HCT116 (cell line): ENCODE data around the gene HEATR5A.

ENCODE experiments used
- CEBPB ChIP-seq: IDR thresholded peaks from 2 replicates; pipeline ENCODE4 v1.6.1; 2012; ENCODE audit warnings: low read depth
- EZH2 ChIP-seq: fragments of 200-600 bp; sonication (generic); IDR thresholded peaks from 2 replicates; pipeline ENCODE4 v1.6.1; 2017; ENCODE audit warnings: antibody characterized with exemption, mixed run types
- EZH2phosphoT487 ChIP-seq: fragments of 200-600 bp; IDR thresholded peaks from 2 replicates; pipeline ENCODE4 v1.6.1; 2018; ENCODE audit warnings: antibody characterized with exemption, borderline replicate concordance
- FOSL1 ChIP-seq: IDR thresholded peaks from 2 replicates; pipeline ENCODE4 v1.6.1; 2012; ENCODE audit warnings: low read depth
- POLR2A ChIP-seq: IDR thresholded peaks from 2 replicates; pipeline ENCODE4 v1.7.0; 2011; ENCODE audit warnings: borderline replicate concordance; ENCODE audit not compliant: insufficient read depth, insufficient read length; ENCODE audit errors: extremely low read depth
- POLR2AphosphoS5 ChIP-seq: IDR thresholded peaks from 2 replicates; pipeline ENCODE4 v1.6.1; 2011; ENCODE audit warnings: mild to moderate bottlenecking, low read depth, low read length, moderate library complexity
- RAD21 ChIP-seq: IDR thresholded peaks from 2 replicates; pipeline ENCODE4 v1.6.1; 2012; ENCODE audit warnings: low read depth, mild to moderate bottlenecking
- SRF ChIP-seq: IDR thresholded peaks from 2 replicates; pipeline ENCODE4 v1.6.1; 2012; ENCODE audit warnings: low read depth
- YY1 ChIP-seq: IDR thresholded peaks from 2 replicates; pipeline ENCODE4 v1.6.1; 2011; ENCODE audit warnings: low read length, low read depth, moderate library complexity, mild to moderate bottlenecking; ENCODE audit not compliant: insufficient replicate concordance; ENCODE audit errors: extremely low read depth
- ZFX ChIP-seq: fragments of 450-650 bp; IDR thresholded peaks from 2 replicates; pipeline ENCODE4 v1.6.1; 2017
- TF ChIP-seq, protein P1 (sequence below), 3 experiments: fragments of 200-600 bp in 1 of 3; sonication (generic) in 1 of 3; IDR thresholded peaks in 2 of 3; conservative IDR thresholded peaks in 1 of 3; 2 replicates each; pipeline ENCODE4 v1.5.1; 2012 to 2017; ENCODE audit warnings: low read depth in 2 of 3, low read length in 2 of 3, antibody characterized with exemption in 1 of 3, borderline replicate concordance in 1 of 3, control low read depth in 1 of 3, mild to moderate bottlenecking in 1 of 3, mixed read lengths in 1 of 3, mixed run types in 1 of 3, moderate library complexity in 1 of 3; ENCODE audit not compliant: insufficient read depth in 1 of 3
- TF ChIP-seq, protein P2 (sequence below): IDR thresholded peaks from 2 replicates; pipeline ENCODE4 v1.6.1; 2012
- TF ChIP-seq, protein P3 (sequence below): IDR thresholded peaks from 2 replicates; pipeline ENCODE4 v1.6.1; 2012; ENCODE audit warnings: low read depth

DNA sequence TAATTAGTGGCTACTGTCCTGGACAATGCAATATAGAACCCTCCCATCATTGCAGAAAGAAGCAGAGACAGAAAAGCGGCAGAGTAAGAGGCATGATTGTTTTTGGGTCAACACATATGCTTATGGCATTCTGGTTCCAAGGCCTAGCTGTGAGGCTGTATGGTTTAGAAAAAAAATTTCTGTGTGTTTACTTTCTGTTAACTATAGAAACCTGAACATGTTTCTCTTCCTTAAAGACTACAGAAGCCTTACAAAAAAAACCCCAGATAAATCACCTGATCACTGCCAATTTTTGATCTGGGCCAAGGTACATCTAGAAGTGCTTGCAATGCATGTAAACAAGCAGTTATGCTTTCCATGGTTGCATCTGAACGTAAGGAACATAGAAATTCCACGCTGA is 112.7 kb downstream of the HEATR5A start:
- TF ChIP-seq, protein P1, sequence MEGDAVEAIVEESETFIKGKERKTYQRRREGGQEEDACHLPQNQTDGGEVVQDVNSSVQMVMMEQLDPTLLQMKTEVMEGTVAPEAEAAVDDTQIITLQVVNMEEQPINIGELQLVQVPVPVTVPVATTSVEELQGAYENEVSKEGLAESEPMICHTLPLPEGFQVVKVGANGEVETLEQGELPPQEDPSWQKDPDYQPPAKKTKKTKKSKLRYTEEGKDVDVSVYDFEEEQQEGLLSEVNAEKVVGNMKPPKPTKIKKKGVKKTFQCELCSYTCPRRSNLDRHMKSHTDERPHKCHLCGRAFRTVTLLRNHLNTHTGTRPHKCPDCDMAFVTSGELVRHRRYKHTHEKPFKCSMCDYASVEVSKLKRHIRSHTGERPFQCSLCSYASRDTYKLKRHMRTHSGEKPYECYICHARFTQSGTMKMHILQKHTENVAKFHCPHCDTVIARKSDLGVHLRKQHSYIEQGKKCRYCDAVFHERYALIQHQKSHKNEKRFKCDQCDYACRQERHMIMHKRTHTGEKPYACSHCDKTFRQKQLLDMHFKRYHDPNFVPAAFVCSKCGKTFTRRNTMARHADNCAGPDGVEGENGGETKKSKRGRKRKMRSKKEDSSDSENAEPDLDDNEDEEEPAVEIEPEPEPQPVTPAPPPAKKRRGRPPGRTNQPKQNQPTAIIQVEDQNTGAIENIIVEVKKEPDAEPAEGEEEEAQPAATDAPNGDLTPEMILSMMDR (IDR thresholded peaks at IDR 0.05 in 2 of 3, conservative IDR thresholded peaks at IDR 0.05 in 1 of 3; ENCODE audit: borderline replicate concordance in 1 of 3, insufficient read depth in 1 of 3, low read depth in 2 of 3, low read length in 2 of 3): no peak
- TF ChIP-seq EZH2phosphoT487: no peak
- TF ChIP-seq POLR2A: no peak
- no peak for TF ChIP-seq FOSL1
- TF ChIP-seq ZFX: no peak
- TF ChIP-seq CEBPB: no peak
- TF ChIP-seq, protein P2, sequence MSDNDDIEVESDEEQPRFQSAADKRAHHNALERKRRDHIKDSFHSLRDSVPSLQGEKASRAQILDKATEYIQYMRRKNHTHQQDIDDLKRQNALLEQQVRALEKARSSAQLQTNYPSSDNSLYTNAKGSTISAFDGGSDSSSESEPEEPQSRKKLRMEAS: no peak
- TF ChIP-seq, protein P3, sequence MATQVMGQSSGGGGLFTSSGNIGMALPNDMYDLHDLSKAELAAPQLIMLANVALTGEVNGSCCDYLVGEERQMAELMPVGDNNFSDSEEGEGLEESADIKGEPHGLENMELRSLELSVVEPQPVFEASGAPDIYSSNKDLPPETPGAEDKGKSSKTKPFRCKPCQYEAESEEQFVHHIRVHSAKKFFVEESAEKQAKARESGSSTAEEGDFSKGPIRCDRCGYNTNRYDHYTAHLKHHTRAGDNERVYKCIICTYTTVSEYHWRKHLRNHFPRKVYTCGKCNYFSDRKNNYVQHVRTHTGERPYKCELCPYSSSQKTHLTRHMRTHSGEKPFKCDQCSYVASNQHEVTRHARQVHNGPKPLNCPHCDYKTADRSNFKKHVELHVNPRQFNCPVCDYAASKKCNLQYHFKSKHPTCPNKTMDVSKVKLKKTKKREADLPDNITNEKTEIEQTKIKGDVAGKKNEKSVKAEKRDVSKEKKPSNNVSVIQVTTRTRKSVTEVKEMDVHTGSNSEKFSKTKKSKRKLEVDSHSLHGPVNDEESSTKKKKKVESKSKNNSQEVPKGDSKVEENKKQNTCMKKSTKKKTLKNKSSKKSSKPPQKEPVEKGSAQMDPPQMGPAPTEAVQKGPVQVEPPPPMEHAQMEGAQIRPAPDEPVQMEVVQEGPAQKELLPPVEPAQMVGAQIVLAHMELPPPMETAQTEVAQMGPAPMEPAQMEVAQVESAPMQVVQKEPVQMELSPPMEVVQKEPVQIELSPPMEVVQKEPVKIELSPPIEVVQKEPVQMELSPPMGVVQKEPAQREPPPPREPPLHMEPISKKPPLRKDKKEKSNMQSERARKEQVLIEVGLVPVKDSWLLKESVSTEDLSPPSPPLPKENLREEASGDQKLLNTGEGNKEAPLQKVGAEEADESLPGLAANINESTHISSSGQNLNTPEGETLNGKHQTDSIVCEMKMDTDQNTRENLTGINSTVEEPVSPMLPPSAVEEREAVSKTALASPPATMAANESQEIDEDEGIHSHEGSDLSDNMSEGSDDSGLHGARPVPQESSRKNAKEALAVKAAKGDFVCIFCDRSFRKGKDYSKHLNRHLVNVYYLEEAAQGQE: no peak
- TF ChIP-seq POLR2AphosphoS5: no peak
- no peak for TF ChIP-seq YY1
- TF ChIP-seq SRF: no peak
- no peak for TF ChIP-seq RAD21
- no peak for TF ChIP-seq EZH2
